HepG2 (cell line): ENCODE data around the gene ZNF154. TPM values are rescaled to one million over a fixed set of nuclear protein-coding genes. Genes with fewer than 3 reads are reported as not detected.

Source experiments
- ATF7 ChIP-seq, 2 experiments: fragments of 450-650 bp in 1 of 2; sonication (generic) in 1 of 2; formaldehyde crosslinking in 1 of 2; IDR thresholded peaks; 2 replicates each; pipeline versions ENCODE4 v1.4.0 to v1.6.1; 2016 to 2020; ENCODE audit warnings: antibody characterized with exemption in 1 of 2, mild to moderate bottlenecking in 1 of 2, missing genetic modification reagents in 1 of 2
- LCORL ChIP-seq, 2 experiments: fragments of 450-650 bp in 1 of 2; sonication (generic) in 1 of 2; formaldehyde crosslinking in 1 of 2; IDR thresholded peaks; 2 replicates each; pipeline versions ENCODE4 v1.5.0 to v1.6.1; 2017 to 2020; ENCODE audit warnings: antibody characterized with exemption in 1 of 2, missing genetic modification reagents in 1 of 2
- MAZ ChIP-seq, 2 experiments: sonication (generic) in 1 of 2; formaldehyde crosslinking in 1 of 2; IDR thresholded peaks; 2 replicates each; pipeline versions ENCODE4 v1.5.0 to v1.6.1; 2012 to 2020; ENCODE audit warnings: low read depth in 2 of 2, mild to moderate bottlenecking in 2 of 2, borderline replicate concordance in 1 of 2, improper control_type of control experiment in 1 of 2, low read length in 1 of 2, missing genetic modification reagents in 1 of 2, moderate library complexity in 1 of 2
- NCOR1 ChIP-seq: fragments of 200-600 bp; sonication (generic); IDR thresholded peaks from 2 replicates; pipeline ENCODE4 v1.7.0; 2017; ENCODE audit warnings: antibody characterized with exemption, low read length, borderline replicate concordance
- PAWR ChIP-seq: sonication (generic); formaldehyde crosslinking; IDR thresholded peaks from 2 replicates; pipeline ENCODE4 v1.4.0; 2020; ENCODE audit warnings: missing genetic modification reagents, mild to moderate bottlenecking, borderline replicate concordance
- POLR2G ChIP-seq: fragments of 200-400 bp; formaldehyde crosslinking; IDR thresholded peaks from 2 replicates; pipeline ENCODE4 v1.6.1; 2018; ENCODE audit warnings: mild to moderate bottlenecking, low read depth, low read length, moderate library complexity
- RBFOX2 ChIP-seq: fragments of 200-400 bp; formaldehyde crosslinking; IDR thresholded peaks from 2 replicates; pipeline ENCODE4 v1.6.1; 2017; ENCODE audit warnings: low read depth, mild to moderate bottlenecking, low read length
- RBM39 ChIP-seq: fragments of 200-400 bp; formaldehyde crosslinking; IDR thresholded peaks from one replicate; pipeline ENCODE4 v1.6.1; 2018; ENCODE audit warnings: antibody characterized with exemption, mild to moderate bottlenecking, low read depth, low read length; ENCODE audit not compliant: poor library complexity, severe bottlenecking
- ZBTB7B ChIP-seq: sonication (generic); formaldehyde crosslinking; IDR thresholded peaks from 2 replicates; pipeline ENCODE4 v1.4.0; 2020; ENCODE audit warnings: missing genetic modification reagents
- ZC3H13 ChIP-seq: sonication (generic); formaldehyde crosslinking; IDR thresholded peaks from 2 replicates; pipeline ENCODE4 v1.8.1; 2023; ENCODE audit warnings: mild to moderate bottlenecking, missing genetic modification reagents, moderate library complexity
- ZNF10 ChIP-seq: sonication (generic); formaldehyde crosslinking; IDR thresholded peaks from 2 replicates; pipeline ENCODE4 v1.4.0; 2020; ENCODE audit warnings: mild to moderate bottlenecking, low read depth, missing genetic modification reagents, borderline replicate concordance
- ZNF207 ChIP-seq: fragments of 450-650 bp; IDR thresholded peaks from 2 replicates; pipeline ENCODE4 v1.6.1; 2016; ENCODE audit warnings: antibody characterized with exemption, borderline replicate concordance
- ZNF33A ChIP-seq: sonication (generic); formaldehyde crosslinking; IDR thresholded peaks from 2 replicates; pipeline ENCODE4 v1.5.1; 2020; ENCODE audit warnings: missing genetic modification reagents, mild to moderate bottlenecking, moderate library complexity, borderline replicate concordance
- ZNF678 ChIP-seq: sonication (generic); formaldehyde crosslinking; IDR thresholded peaks from 2 replicates; pipeline ENCODE4 v1.4.0; 2020; ENCODE audit warnings: mild to moderate bottlenecking, missing genetic modification reagents
- ZNF891 ChIP-seq: sonication (generic); formaldehyde crosslinking; IDR thresholded peaks from 2 replicates; pipeline ENCODE4 v1.5.0; 2020; ENCODE audit warnings: mild to moderate bottlenecking, missing genetic modification reagents
- polyA plus RNA-seq, 8 experiments: library from polyadenylated mRNA; depleted of rRNA in 3 of 8; stranded (reverse) in 7 of 8; unstranded in 1 of 8; fragments of >200 nt; fragmentation: Illumina TruSeq in 4 of 8; extraction: Trizol in 4 of 8; gene quantifications; 2 replicates each; pipeline versions ENCODE4 v1.2.1 to v1.2.3, GENCODE V29; 2011 to 2016; ENCODE audit warnings: low read depth in 4 of 8, missing spikeins in 1 of 8, mixed read lengths in 1 of 8; ENCODE audit not compliant: insufficient read depth in 1 of 8
- total RNA-seq, 5 experiments: library from RNA; depleted of rRNA; stranded (reverse); fragments of >200 nt; fragmentation: Illumina TruSeq; extraction: Trizol; gene quantifications; 2 replicates each; pipeline ENCODE4 v1.2.3, GENCODE V29; 2016; ENCODE audit warnings: low read depth in 1 of 5
- TF ChIP-seq, protein P1 (sequence below): sonication (generic); formaldehyde crosslinking; IDR thresholded peaks from 2 replicates; pipeline ENCODE4 v1.8.1; 2023; ENCODE audit warnings: mild to moderate bottlenecking, moderate library complexity, missing genetic modification reagents
- TF ChIP-seq, protein P2 (sequence below): sonication (generic); formaldehyde crosslinking; IDR thresholded peaks from 2 replicates; pipeline ENCODE4 v1.5.1; 2020; ENCODE audit warnings: mild to moderate bottlenecking, missing genetic modification reagents, moderate library complexity
- TF ChIP-seq, protein P3 (sequence below): sonication (generic); formaldehyde crosslinking; conservative IDR thresholded peaks from 2 replicates; pipeline ENCODE4 v1.8.1; 2023; ENCODE audit warnings: missing genetic modification reagents
- TF ChIP-seq, protein P4 (sequence below): sonication (generic); formaldehyde crosslinking; IDR thresholded peaks from 2 replicates; pipeline ENCODE4 v1.5.0; 2020; ENCODE audit warnings: mild to moderate bottlenecking, missing genetic modification reagents, borderline replicate concordance

Gene ZNF154
- total and polyA plus RNA-seq, 2 of the 13 experiments (the other 11 are each of a cell fraction or from before 2014, with no cell fraction given): not detected

DNA sequence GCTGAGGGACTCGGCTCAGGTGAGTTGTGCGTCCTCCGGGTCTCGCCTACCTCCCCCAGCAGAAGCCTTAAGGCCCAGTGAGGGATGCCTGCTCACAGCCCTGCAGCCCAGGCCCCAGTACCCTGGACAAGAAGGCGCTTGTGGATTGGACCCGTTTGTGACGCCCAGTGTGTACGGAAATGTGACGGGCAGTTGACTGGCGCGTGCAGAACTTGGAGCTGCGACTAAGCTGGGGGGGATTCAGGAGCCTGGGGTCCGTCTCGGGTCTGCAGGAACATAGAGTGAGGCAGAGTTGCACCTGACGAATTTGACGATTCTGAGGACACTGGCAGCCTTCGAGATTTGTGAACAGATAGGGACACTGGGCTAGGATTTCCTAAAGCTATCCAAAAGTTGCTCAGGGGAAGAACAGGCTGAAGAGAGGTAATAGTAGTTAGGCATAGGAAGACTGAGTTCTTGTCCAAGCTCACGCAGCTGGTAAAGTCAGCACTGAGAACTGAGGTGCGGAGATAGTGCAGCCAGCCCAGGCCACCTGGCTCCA is 26.7 kb downstream of the ZNF154 start (continued):
- TF ChIP-seq ZNF33A (CRISPR knock-in tag) (no peak), ZC3H13 (CRISPR knock-in tag) (no peak), ZNF678 (0 out of 2 replicates have a peak, but pooled peaks have one; percentile 31), ZNF10 (no peak), RBFOX2 (peak; percentile 54; the same call in 1 of the 2 replicates), RBM39 (peak; percentile 19), LCORL (IDR thresholded peaks at IDR 0.05) (no peak), LCORL (CRISPR knock-in tag; IDR thresholded peaks at IDR 0.05) (0 out of 2 replicates have a peak, but pooled peaks have one; percentile 15), ZBTB7B (CRISPR knock-in tag) (no peak), ZNF207 (no peak), MAZ (IDR thresholded peaks at IDR 0.05; ENCODE audit: borderline replicate concordance, low read depth, low read length) (no peak), MAZ (CRISPR knock-in tag; IDR thresholded peaks at IDR 0.05; ENCODE audit: low read depth) (0 out of 2 replicates have a peak, but pooled peaks have one; percentile 15), PAWR (CRISPR knock-in tag) (0 out of 2 replicates have a peak, but pooled peaks have one; percentile 57), ZNF891 (peak; percentile 77; the same call in 1 of the 2 replicates), POLR2G (0 out of 2 replicates have a peak, but pooled peaks have one; percentile 3), NCOR1 (no peak), ATF7 (IDR thresholded peaks at IDR 0.05) (no peak), ATF7 (CRISPR knock-in tag; IDR thresholded peaks at IDR 0.05) (peak; percentile 56; the same call in 1 of the 2 replicates)
- TF ChIP-seq, protein P1, sequence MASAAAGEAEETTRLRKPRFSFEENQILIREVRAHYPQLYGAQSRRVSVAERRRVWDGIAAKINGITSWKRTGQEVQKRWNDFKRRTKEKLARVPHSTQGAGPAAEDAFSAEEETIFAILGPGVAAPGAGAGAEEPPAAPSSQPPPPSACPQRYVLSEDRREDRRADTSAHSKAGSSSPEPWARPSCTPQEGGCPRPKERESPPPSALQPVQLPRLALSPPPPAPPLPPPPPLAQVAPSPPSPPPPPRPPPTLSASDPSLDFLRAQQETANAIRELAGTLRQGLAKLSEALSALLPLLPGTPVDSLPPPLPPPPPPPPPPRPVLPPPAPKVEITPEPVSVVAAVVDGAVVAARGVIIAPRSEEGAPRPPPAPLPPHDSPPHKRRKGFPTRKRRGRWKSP (CRISPR knock-in tag): no peak
- TF ChIP-seq, protein P2, sequence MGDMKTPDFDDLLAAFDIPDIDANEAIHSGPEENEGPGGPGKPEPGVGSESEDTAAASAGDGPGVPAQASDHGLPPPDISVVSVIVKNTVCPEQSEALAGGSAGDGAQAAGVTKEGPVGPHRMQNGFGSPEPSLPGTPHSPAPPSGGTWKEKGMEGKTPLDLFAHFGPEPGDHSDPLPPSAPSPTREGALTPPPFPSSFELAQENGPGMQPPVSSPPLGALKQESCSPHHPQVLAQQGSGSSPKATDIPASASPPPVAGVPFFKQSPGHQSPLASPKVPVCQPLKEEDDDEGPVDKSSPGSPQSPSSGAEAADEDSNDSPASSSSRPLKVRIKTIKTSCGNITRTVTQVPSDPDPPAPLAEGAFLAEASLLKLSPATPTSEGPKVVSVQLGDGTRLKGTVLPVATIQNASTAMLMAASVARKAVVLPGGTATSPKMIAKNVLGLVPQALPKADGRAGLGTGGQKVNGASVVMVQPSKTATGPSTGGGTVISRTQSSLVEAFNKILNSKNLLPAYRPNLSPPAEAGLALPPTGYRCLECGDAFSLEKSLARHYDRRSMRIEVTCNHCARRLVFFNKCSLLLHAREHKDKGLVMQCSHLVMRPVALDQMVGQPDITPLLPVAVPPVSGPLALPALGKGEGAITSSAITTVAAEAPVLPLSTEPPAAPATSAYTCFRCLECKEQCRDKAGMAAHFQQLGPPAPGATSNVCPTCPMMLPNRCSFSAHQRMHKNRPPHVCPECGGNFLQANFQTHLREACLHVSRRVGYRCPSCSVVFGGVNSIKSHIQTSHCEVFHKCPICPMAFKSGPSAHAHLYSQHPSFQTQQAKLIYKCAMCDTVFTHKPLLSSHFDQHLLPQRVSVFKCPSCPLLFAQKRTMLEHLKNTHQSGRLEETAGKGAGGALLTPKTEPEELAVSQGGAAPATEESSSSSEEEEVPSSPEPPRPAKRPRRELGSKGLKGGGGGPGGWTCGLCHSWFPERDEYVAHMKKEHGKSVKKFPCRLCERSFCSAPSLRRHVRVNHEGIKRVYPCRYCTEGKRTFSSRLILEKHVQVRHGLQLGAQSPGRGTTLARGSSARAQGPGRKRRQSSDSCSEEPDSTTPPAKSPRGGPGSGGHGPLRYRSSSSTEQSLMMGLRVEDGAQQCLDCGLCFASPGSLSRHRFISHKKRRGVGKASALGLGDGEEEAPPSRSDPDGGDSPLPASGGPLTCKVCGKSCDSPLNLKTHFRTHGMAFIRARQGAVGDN (CRISPR knock-in tag): peak; percentile 54
- TF ChIP-seq, protein P3, sequence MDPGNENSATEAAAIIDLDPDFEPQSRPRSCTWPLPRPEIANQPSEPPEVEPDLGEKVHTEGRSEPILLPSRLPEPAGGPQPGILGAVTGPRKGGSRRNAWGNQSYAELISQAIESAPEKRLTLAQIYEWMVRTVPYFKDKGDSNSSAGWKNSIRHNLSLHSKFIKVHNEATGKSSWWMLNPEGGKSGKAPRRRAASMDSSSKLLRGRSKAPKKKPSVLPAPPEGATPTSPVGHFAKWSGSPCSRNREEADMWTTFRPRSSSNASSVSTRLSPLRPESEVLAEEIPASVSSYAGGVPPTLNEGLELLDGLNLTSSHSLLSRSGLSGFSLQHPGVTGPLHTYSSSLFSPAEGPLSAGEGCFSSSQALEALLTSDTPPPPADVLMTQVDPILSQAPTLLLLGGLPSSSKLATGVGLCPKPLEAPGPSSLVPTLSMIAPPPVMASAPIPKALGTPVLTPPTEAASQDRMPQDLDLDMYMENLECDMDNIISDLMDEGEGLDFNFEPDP (CRISPR knock-in tag): 0 out of 2 replicates have a peak, but pooled peaks have one; percentile 77
- TF ChIP-seq, protein P4, sequence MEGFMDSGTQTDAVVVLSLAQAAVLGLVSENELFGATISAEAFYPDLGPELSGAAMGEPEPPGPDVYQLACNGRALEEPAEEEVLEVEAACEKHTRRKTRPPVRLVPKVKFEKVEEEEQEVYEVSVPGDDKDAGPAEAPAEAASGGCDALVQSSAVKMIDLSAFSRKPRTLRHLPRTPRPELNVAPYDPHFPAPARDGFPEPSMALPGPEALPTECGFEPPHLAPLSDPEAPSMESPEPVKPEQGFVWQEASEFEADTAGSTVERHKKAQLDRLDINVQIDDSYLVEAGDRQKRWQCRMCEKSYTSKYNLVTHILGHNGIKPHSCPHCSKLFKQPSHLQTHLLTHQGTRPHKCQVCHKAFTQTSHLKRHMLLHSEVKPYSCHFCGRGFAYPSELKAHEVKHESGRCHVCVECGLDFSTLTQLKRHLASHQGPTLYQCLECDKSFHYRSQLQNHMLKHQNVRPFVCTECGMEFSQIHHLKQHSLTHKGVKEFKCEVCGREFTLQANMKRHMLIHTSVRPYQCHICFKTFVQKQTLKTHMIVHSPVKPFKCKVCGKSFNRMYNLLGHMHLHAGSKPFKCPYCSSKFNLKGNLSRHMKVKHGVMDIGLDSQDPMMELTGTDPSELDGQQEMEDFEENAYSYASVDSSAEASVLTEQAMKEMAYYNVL (CRISPR knock-in tag): peak; percentile 6; the same call in 1 of the 2 replicates
